Parathyroid adenoma (tissue), 2 donors: ENCODE data around the gene SLC37A2.

Experiments used
- H2AFZ ChIP-seq: fragments of 300-600 bp; sonication (generic); one replicate; pipeline ENCODE4 v1.7.0; 2017; ENCODE audit warnings: antibody characterized with exemption, mild to moderate bottlenecking
- H3K27ac ChIP-seq: fragments of 300-600 bp; sonication (generic); one replicate; pipeline ENCODE4 v1.7.0; 2017
- H3K27me3 ChIP-seq: fragments of 300-600 bp; sonication (generic); one replicate; pipeline ENCODE4 v1.7.0; 2017; ENCODE audit warnings: low read length; ENCODE audit not compliant: control insufficient read depth, insufficient read depth
- H3K36me3 ChIP-seq: fragments of 300-600 bp; sonication (generic); one replicate; pipeline ENCODE4 v1.7.0; 2017; ENCODE audit warnings: low read length; ENCODE audit not compliant: control insufficient read depth, insufficient read depth
- H3K4me1 ChIP-seq: fragments of 300-600 bp; sonication (generic); one replicate; pipeline ENCODE4 v1.7.0; 2017; ENCODE audit warnings: control low read depth
- H3K4me2 ChIP-seq: fragments of 300-600 bp; sonication (generic); one replicate; pipeline ENCODE4 v1.7.0; 2017; ENCODE audit warnings: low read length
- H3K4me3 ChIP-seq: fragments of 300-600 bp; sonication (generic); one replicate; pipeline ENCODE4 v1.7.0; 2017; ENCODE audit warnings: low read depth, low read length
- H3K79me2 ChIP-seq: fragments of 300-600 bp; sonication (generic); one replicate; pipeline ENCODE4 v1.7.0; 2017; ENCODE audit warnings: control low read depth
- H3K9ac ChIP-seq: fragments of 300-600 bp; sonication (generic); one replicate; pipeline ENCODE4 v1.7.0; 2017; ENCODE audit warnings: mild to moderate bottlenecking
- H3K9me3 ChIP-seq: fragments of 300-600 bp; sonication (generic); one replicate; pipeline ENCODE4 v1.7.0; 2017; ENCODE audit warnings: low read length; ENCODE audit not compliant: control insufficient read depth
- TF ChIP-seq, protein P1 (sequence below): fragments of 300-600 bp; sonication (generic); IDR thresholded peaks from one replicate; pipeline ENCODE4 v1.7.0; 2017; ENCODE audit warnings: antibody characterized with exemption, mild to moderate bottlenecking
- donor health status: primary hyperparathyroidism.

The SLC37A2 gene

GRCh38 chr11:125084761-125085231 is 21.7 kb downstream of the SLC37A2 start:
- Histone ChIP-seq H3K9me3 (no peaks in the 10 kb centered on the region), H3K4me1 (no peaks in the 10 kb centered on the region), H3K36me3 (no peaks in the 10 kb centered on the region), H3K4me3 (no peak overlapping the region), H3K9ac (no peak overlapping the region), H2AFZ (no peak overlapping the region), H3K27me3 (no peaks in the 10 kb centered on the region), H3K79me2 (no peaks in the 10 kb centered on the region), H3K27ac (no peak overlapping the region), H3K4me2 (no peak overlapping the region)
- TF ChIP-seq, protein P1, sequence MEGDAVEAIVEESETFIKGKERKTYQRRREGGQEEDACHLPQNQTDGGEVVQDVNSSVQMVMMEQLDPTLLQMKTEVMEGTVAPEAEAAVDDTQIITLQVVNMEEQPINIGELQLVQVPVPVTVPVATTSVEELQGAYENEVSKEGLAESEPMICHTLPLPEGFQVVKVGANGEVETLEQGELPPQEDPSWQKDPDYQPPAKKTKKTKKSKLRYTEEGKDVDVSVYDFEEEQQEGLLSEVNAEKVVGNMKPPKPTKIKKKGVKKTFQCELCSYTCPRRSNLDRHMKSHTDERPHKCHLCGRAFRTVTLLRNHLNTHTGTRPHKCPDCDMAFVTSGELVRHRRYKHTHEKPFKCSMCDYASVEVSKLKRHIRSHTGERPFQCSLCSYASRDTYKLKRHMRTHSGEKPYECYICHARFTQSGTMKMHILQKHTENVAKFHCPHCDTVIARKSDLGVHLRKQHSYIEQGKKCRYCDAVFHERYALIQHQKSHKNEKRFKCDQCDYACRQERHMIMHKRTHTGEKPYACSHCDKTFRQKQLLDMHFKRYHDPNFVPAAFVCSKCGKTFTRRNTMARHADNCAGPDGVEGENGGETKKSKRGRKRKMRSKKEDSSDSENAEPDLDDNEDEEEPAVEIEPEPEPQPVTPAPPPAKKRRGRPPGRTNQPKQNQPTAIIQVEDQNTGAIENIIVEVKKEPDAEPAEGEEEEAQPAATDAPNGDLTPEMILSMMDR, result no peak

DNA sequence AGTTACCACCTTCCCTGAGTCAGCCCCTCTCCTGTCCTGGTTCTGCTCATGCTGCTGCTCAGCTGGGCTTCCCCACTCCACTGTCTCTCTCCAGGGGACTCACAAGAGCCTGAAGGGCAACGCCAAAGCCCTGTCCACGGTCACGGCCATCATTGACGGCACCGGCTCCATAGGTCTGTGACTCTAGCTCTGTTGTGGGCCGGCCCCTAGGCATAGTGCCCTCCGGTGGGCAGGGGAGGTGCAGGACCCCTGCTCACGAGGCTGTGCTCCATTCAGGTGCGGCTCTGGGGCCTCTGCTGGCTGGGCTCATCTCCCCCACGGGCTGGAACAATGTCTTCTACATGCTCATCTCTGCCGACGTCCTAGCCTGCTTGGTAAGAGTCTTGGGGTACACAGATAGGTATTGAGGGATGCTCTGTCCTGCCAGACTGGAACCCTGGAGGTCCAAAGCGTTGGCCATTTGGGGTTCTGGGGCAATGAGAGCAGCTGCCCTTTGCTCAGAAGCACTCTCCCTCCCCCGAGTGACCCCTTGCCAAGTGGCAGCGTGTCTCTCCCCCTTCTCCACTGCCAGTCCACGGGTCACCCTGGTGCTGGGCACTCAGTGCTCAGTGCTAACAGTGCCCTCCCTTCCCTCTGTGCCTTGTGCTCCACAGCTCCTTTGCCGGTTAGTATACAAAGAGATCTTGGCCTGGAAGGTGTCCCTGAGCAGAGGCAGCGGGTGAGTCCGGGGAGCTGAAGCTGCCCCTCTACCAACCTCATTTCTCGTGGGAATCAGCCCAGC is 22.4 kb downstream of the SLC37A2 start:
- Histone ChIP-seq H2AFZ (no peak overlapping the region), H3K79me2 (no peaks in the 10 kb centered on the region), H3K4me3 (no peak overlapping the region), H3K9me3 (no peaks in the 10 kb centered on the region), H3K4me2 (no peak overlapping the region), H3K36me3 (no peaks in the 10 kb centered on the region), H3K27me3 (no peaks in the 10 kb centered on the region), H3K4me1 (no peaks in the 10 kb centered on the region), H3K9ac (no peak overlapping the region), H3K27ac (no peak overlapping the region)
- TF ChIP-seq, protein P1, result no peak

DNA sequence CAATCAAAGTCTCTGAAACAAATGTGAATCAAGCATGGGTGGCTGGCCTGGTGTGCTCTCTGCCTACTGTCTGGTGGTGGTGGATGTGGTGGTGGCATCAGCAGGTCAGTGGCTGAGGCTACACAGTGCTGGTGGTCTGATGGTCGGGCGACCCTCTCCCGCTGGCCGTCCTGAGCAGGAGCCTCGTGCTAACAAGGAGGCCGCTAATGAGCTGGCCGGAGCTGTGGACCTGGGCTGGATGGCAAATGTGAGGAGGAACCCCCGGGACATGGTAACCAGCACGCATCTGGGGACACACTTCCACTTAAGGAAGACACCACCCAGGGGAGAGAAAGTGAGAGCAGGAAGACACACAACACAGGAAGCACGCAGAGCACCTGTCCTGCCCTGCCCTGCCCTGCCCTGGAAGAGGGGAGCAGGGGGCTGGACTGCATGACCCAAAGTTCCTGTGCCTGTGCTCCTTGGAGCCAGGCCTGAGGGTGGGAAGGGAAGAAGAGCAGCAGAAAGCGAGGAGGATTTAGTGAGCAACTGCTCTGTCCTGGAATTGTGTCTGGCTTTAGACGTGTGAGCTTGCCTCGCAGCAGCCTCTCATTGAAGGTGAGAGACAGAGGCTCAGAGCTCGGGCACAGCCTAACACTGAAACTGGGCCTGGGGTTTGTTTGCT is 23.7 kb downstream of the SLC37A2 start:
- no peak overlapping the region for H3K4me3 ChIP-seq
- TF ChIP-seq, protein P1, result no peak
- H3K36me3 ChIP-seq, result no peaks in the 10 kb centered on the region
- H3K27me3 ChIP-seq, result no peaks in the 10 kb centered on the region
- H3K9me3 ChIP-seq, result no peaks in the 10 kb centered on the region
- H2AFZ ChIP-seq, result no peak overlapping the region
- no peak overlapping the region for H3K27ac ChIP-seq
- no peak overlapping the region for H3K4me2 ChIP-seq
- no peak overlapping the region for H3K9ac ChIP-seq
- no peaks in the 10 kb centered on the region for H3K4me1 ChIP-seq
- H3K79me2 ChIP-seq, result no peaks in the 10 kb centered on the region

GRCh38 chr11:125088123-125088522 is 25.0 kb downstream of the SLC37A2 start:
- TF ChIP-seq, protein P1, result no peak
- H3K9me3 ChIP-seq, result no peaks in the 10 kb centered on the region
- no peaks in the 10 kb centered on the region for H3K4me1 ChIP-seq
- no peak overlapping the region for H2AFZ ChIP-seq
- no peak overlapping the region for H3K4me3 ChIP-seq
- H3K36me3 ChIP-seq, result no peaks in the 10 kb centered on the region
- H3K27me3 ChIP-seq, result no peaks in the 10 kb centered on the region
- no peak overlapping the region for H3K27ac ChIP-seq
- H3K79me2 ChIP-seq, result no peaks in the 10 kb centered on the region
- no peak overlapping the region for H3K9ac ChIP-seq
- H3K4me2 ChIP-seq, result no peak overlapping the region
